Lower lobe of right lung (tissue), 2 donors: ENCODE measurements around the gene PMPCB. TPM values are rescaled to one million over a fixed set of nuclear protein-coding genes. Genes with fewer than 3 reads are reported as not detected.

Experiments
- ATAC-seq, 2 donors: fragments of 200-7000 bp; cut with Tn5 transposase; one replicate each; pipeline ENCODE4 v1.9.1; 2020 to 2022; ENCODE audit warnings: mild to moderate bottlenecking in 2 of 2, moderate library complexity in 2 of 2
- DNase-seq: peaks from one replicate; pipeline ENCODE4 v3.0.0-alpha.2; 2020
- H3K27ac ChIP-seq: fragments of 200-600 bp; one replicate; pipeline ENCODE4 v1.8.0; 2022
- H3K27me3 ChIP-seq: fragments of 200-600 bp; one replicate; pipeline ENCODE4 v1.8.0; 2022; ENCODE audit warnings: low read depth
- H3K36me3 ChIP-seq: fragments of 200-600 bp; one replicate; pipeline ENCODE4 v1.8.0; 2022; ENCODE audit warnings: mild to moderate bottlenecking
- H3K4me1 ChIP-seq: fragments of 200-600 bp; one replicate; pipeline ENCODE4 v1.8.0; 2022
- H3K4me3 ChIP-seq: fragments of 200-600 bp; one replicate; pipeline ENCODE4 v1.8.0; 2022; ENCODE audit warnings: mild to moderate bottlenecking
- H3K9me3 ChIP-seq: fragments of 200-600 bp; one replicate; pipeline ENCODE4 v1.8.0; 2022
- CTCF ChIP-seq: fragments of 200-600 bp; IDR thresholded peaks from one replicate; pipeline ENCODE4 v1.8.0; 2022; ENCODE audit warnings: antibody characterized with exemption, mild to moderate bottlenecking
- intact Hi-C: fragments of 100-400 bp; cut with DNase I; formaldehyde crosslinking; loops from one replicate; pipeline ENCODE4 v1.11.0; 2022
- total RNA-seq: library from RNA; stranded (reverse); fragmentation: NEBNext Ultra II Directional; extraction: Animal tissue kit (Norgen Biotek cat#: 25700); gene quantifications from one replicate; pipeline ENCODE4 v1.2.1, GENCODE V29; 2021
- donor health status: DM: no; HTN: yes; CAD: no; lungs with severe emphysema.

PMPCB gene
- total RNA-seq, 1 donor from 2014 or later = 47.7 TPM

- H3K27ac ChIP-seq = no peak overlapping the region
- intact Hi-C loops = no loop called here
- no peak for TF ChIP-seq CTCF
- ATAC-seq = no peak
- no peaks in the 10 kb centered on the region for H3K9me3 ChIP-seq
- H3K36me3 ChIP-seq = no peaks in the 10 kb centered on the region
- no peak for DNase-seq
- H3K4me3 ChIP-seq = no peak overlapping the region
- peaks cover 6% of the 10 kb centered on the region for H3K27me3 ChIP-seq
- H3K4me1 ChIP-seq = no peaks in the 10 kb centered on the region
Observed at GRCh38 chr7:103292122-103292521, 5.1 kb upstream of the PMPCB start.

GRCh38 chr7:103293526-103293925 lies 3.7 kb upstream of the PMPCB start:
- intact Hi-C loops = no loop called here
- DNase-seq (no peak), ATAC-seq (no peak)
- Histone ChIP-seq H3K27ac (no peak overlapping the region), H3K4me3 (no peak overlapping the region), H3K4me1 (peaks cover 8% of the 10 kb centered on the region), H3K9me3 (no peaks in the 10 kb centered on the region), H3K36me3 (no peaks in the 10 kb centered on the region), H3K27me3 (peaks cover 6% of the 10 kb centered on the region)
- no peak for TF ChIP-seq CTCF

GRCh38 chr7:103297837-103298179 lies 573 bp downstream of the PMPCB start:
- TF ChIP-seq CTCF = no peak
- DNase-seq = no peak
- intact Hi-C loops = no loop called here
- Histone ChIP-seq H3K4me3 (peak overlapping the region; percentile 90), H3K4me1 (peaks cover 15% of the 10 kb centered on the region), H3K36me3 (peaks cover 40% of the 10 kb centered on the region), H3K27ac (peak overlapping the region; percentile 90), H3K27me3 (no peaks in the 10 kb centered on the region), H3K9me3 (no peaks in the 10 kb centered on the region)
- no peak for ATAC-seq

GRCh38 chr7:103299660-103300059 lies 2.4 kb downstream of the PMPCB start:
- no peaks in the 10 kb centered on the region for H3K27me3 ChIP-seq
- H3K9me3 ChIP-seq = no peaks in the 10 kb centered on the region
- ATAC-seq (no peak), DNase-seq (no peak)
- H3K27ac ChIP-seq = no peak overlapping the region
- TF ChIP-seq CTCF = no peak
- peaks cover 19% of the 10 kb centered on the region for H3K4me1 ChIP-seq
- H3K36me3 ChIP-seq = peaks cover 59% of the 10 kb centered on the region
- intact Hi-C loops = no loop called here
- H3K4me3 ChIP-seq = no peak overlapping the region

- Histone ChIP-seq H3K4me1 (peaks cover 19% of the 10 kb centered on the region), H3K9me3 (no peaks in the 10 kb centered on the region), H3K27me3 (no peaks in the 10 kb centered on the region), H3K36me3 (peaks cover 76% of the 10 kb centered on the region), H3K4me3 (no peak overlapping the region), H3K27ac (no peak overlapping the region)
- DNase-seq (no peak), ATAC-seq (no peak)
- no peak for TF ChIP-seq CTCF
- intact Hi-C loops = no loop called here
Observed at GRCh38 chr7:103301441-103301840, 4.2 kb downstream of the PMPCB start.
